GM23338 (cell line): ENCODE data around the gene RGS8. TPM values are rescaled to one million over a fixed set of nuclear protein-coding genes. Genes with fewer than 3 reads are reported as not detected.

Experiments used
- ATAC-seq: fragments of 200-7000 bp; cut with Tn5 transposase; 3 replicates; pipeline ENCODE4 v1.9.1; 2020
- DNase-seq: peaks from one replicate; pipeline ENCODE4 v3.0.0-alpha.2; 2015; ENCODE audit warnings: low spot score
- H2AFZ ChIP-seq: fragments of 200-600 bp; sonication (generic); 2 replicates; pipeline ENCODE4 v1.8.0; 2016; ENCODE audit warnings: antibody characterized with exemption, mild to moderate bottlenecking, moderate library complexity
- H3F3A ChIP-seq: fragments of 200-600 bp; sonication (generic); replicated peaks from 2 replicates; pipeline ENCODE4 v1.8.0; 2017; ENCODE audit warnings: antibody characterized with exemption, mixed run types, low read depth
- H3K27ac ChIP-seq: fragments of 200-600 bp; sonication (generic); 2 replicates; pipeline ENCODE4 v1.6.1; 2016; ENCODE audit warnings: low read depth
- H3K27me3 ChIP-seq: fragments of 200-600 bp; sonication (generic); 2 replicates; pipeline ENCODE4 v1.8.0; 2016; ENCODE audit warnings: mild to moderate bottlenecking, mixed run types, moderate library complexity; ENCODE audit not compliant: insufficient read depth
- H3K36me3 ChIP-seq: fragments of 200-600 bp; sonication (generic); 2 replicates; pipeline ENCODE4 v1.8.0; 2016; ENCODE audit warnings: mild to moderate bottlenecking; ENCODE audit not compliant: insufficient read depth
- H3K4me1 ChIP-seq: fragments of 200-600 bp; sonication (generic); 2 replicates; pipeline ENCODE4 v1.8.0; 2016; ENCODE audit warnings: mild to moderate bottlenecking, moderate library complexity; ENCODE audit not compliant: insufficient read depth
- H3K4me2 ChIP-seq: fragments of 200-600 bp; sonication (generic); 2 replicates; pipeline ENCODE4 v1.7.1; 2017; ENCODE audit warnings: mixed run types
- H3K4me3 ChIP-seq: fragments of 200-600 bp; sonication (generic); 2 replicates; pipeline ENCODE4 v1.6.1; 2016; ENCODE audit warnings: mixed run types
- H3K79me2 ChIP-seq: fragments of 200-600 bp; sonication (generic); replicated peaks from 2 replicates; pipeline ENCODE4 v1.8.0; 2017; ENCODE audit warnings: mild to moderate bottlenecking; ENCODE audit not compliant: insufficient read depth
- H3K9me2 ChIP-seq: fragments of 200-600 bp; sonication (generic); 2 replicates; pipeline ENCODE4 v1.8.0; 2017; ENCODE audit not compliant: insufficient read depth
- H4K20me1 ChIP-seq: fragments of 200-600 bp; sonication (generic); replicated peaks from 2 replicates; pipeline ENCODE4 v1.8.0; 2017; ENCODE audit warnings: mild to moderate bottlenecking; ENCODE audit not compliant: insufficient read depth
- H3K27ac Mint-ChIP-seq: 2 replicates; pipeline ENCODE4 v1.8.0; 2020; ENCODE audit warnings: inconsistent platforms, mild to moderate bottlenecking, moderate library complexity, mixed read lengths
- H3K27me3 Mint-ChIP-seq: 3 replicates; pipeline ENCODE4 v1.8.0; 2022; ENCODE audit warnings: low read depth, mild to moderate bottlenecking, moderate library complexity, mixed read lengths, inconsistent platforms; ENCODE audit not compliant: insufficient read depth, poor library complexity
- H3K36me3 Mint-ChIP-seq: 3 replicates; pipeline ENCODE4 v1.8.0; 2021; ENCODE audit warnings: low read depth, mild to moderate bottlenecking, inconsistent platforms, moderate library complexity, mixed read lengths
- H3K4me1 Mint-ChIP-seq: 3 replicates; pipeline ENCODE4 v1.8.0; 2020; ENCODE audit warnings: mild to moderate bottlenecking, inconsistent platforms, mixed read lengths
- H3K4me3 Mint-ChIP-seq: 3 replicates; pipeline ENCODE4 v1.8.0; 2021; ENCODE audit warnings: moderate library complexity, mild to moderate bottlenecking, inconsistent platforms, mixed read lengths
- H3K9me3 Mint-ChIP-seq: 3 replicates; pipeline ENCODE4 v1.8.0; 2020; ENCODE audit warnings: moderate library complexity, mild to moderate bottlenecking, inconsistent platforms, mixed read lengths
- EZH2 ChIP-seq: fragments of 200-600 bp; sonication (generic); IDR thresholded peaks from one replicate; pipeline ENCODE4 v1.8.0; 2017; ENCODE audit warnings: antibody characterized with exemption, mild to moderate bottlenecking, low read depth; ENCODE audit not compliant: unreplicated experiment
- EZH2phosphoT487 ChIP-seq: fragments of 200-600 bp; sonication (generic); IDR thresholded peaks from one replicate; pipeline ENCODE4 v1.8.1; 2018; ENCODE audit warnings: antibody characterized with exemption; ENCODE audit not compliant: unreplicated experiment
- NANOG ChIP-seq: IDR thresholded peaks from 2 replicates; pipeline ENCODE4 v1.6.1; 2016; ENCODE audit warnings: antibody characterized with exemption, borderline replicate concordance
- STAT1 ChIP-seq: IDR thresholded peaks from one replicate; pipeline ENCODE4 v1.6.1; 2016; ENCODE audit warnings: antibody characterized with exemption; ENCODE audit not compliant: unreplicated experiment
- polyA plus RNA-seq: library from polyadenylated mRNA; unstranded; fragments of >200 nt; fragmentation: Nextera tagmentation; extraction: Ambion mirVana; gene quantifications from 2 replicates; pipeline ENCODE4 v1.2.1, GENCODE V29; 2016
- total RNA-seq: library from RNA; depleted of rRNA; stranded (reverse); fragments of >200 nt; shearing (Covaris generic); gene quantifications from 2 replicates; pipeline ENCODE4 v1.2.3, GENCODE V29; 2014
- TF ChIP-seq, protein P1 (sequence below), 2 experiments: fragments of 200-600 bp in 1 of 2; sonication (generic) in 1 of 2; conservative IDR thresholded peaks; 2 replicates each; pipeline versions ENCODE4 v1.5.1 to v1.6.1; 2016 to 2017; ENCODE audit warnings: antibody characterized with exemption in 2 of 2, low read depth in 2 of 2, mild to moderate bottlenecking in 2 of 2, moderate library complexity in 1 of 2
- TF ChIP-seq, protein P2 (sequence below): IDR thresholded peaks from 2 replicates; pipeline ENCODE4 v1.6.1; 2016; ENCODE audit warnings: antibody characterized with exemption
- TF ChIP-seq, protein P3 (sequence below): fragments of 250-450 bp; sonication (Bioruptor Pico); IDR thresholded peaks from 2 replicates; pipeline ENCODE4 v1.5.0; 2020; ENCODE audit warnings: mild to moderate bottlenecking, moderate library complexity

RGS8 gene
- total and polyA plus RNA-seq, 2 experiments from 2014 or later = 0.06 to 2.5 TPM

DNA sequence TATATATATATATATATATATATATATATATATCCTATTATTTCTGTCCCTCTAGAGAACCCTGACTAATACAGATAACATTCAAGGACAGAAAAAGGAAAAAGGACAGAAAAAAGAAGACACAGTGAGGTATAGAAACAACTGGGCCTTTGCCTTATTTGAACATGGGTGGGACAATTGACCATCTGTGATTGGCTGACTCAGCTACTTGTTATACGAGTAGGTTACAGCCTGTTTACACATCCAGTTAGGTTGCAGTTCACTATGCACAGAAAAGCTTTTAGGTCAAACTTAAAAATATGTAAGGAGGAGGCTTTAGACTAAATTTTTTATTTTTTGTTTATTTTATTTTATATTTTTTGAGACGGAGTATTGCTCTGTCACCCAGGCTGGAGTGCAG lies 39.8 kb upstream of the RGS8 start (continued):
- TF ChIP-seq, protein P1, sequence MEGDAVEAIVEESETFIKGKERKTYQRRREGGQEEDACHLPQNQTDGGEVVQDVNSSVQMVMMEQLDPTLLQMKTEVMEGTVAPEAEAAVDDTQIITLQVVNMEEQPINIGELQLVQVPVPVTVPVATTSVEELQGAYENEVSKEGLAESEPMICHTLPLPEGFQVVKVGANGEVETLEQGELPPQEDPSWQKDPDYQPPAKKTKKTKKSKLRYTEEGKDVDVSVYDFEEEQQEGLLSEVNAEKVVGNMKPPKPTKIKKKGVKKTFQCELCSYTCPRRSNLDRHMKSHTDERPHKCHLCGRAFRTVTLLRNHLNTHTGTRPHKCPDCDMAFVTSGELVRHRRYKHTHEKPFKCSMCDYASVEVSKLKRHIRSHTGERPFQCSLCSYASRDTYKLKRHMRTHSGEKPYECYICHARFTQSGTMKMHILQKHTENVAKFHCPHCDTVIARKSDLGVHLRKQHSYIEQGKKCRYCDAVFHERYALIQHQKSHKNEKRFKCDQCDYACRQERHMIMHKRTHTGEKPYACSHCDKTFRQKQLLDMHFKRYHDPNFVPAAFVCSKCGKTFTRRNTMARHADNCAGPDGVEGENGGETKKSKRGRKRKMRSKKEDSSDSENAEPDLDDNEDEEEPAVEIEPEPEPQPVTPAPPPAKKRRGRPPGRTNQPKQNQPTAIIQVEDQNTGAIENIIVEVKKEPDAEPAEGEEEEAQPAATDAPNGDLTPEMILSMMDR (conservative IDR thresholded peaks at IDR 0.05; ENCODE audit: low read depth in 2 of 2) = no peak
- TF ChIP-seq EZH2phosphoT487 = no peak

DNA sequence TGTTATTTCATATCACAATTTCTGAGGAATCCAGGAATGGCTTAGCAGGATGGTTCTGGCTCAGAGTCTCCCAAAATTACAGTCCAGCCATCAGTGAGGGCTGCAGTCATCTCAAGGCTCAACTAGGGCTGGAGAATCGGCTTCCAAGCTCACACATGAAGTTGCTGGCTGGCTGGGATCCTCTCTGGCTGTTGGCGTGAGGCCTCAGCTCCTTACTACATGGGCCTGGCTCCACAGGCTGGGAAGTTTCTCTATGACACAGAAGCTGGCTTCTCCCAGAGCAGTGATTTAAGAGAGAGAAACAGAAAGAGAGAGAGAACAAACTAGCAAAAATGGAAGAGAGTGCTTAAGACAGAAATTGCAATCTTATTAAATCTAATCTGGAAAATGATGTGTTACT lies 38.8 kb upstream of the RGS8 start:
- Mint-ChIP-seq H3K4me3 (no peak overlapping the region), H3K36me3 (no peaks in the 10 kb centered on the region), H3K4me1 (no peaks in the 10 kb centered on the region)

DNA sequence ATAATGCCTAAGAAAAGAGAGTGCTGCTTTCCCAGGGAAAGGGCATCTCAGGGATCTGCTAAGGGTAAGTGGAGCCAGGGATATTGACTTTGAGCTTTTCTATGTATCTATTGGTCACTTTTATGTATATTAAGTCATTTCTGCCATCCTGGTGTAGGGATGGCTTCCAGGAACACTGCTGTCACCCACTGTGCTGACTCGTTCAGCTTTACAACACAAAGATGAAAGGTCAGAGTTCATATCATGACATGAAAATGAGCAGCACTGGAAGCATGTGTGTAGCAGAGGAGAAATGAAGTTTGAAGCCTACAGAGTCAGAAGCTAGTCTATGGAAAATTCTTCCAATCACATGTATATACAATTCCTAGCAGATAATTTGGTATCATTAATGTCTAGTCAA lies 37.1 kb upstream of the RGS8 start:
- no peaks in the 10 kb centered on the region for H3K27me3 ChIP-seq
- H3K79me2 ChIP-seq = no peaks in the 10 kb centered on the region
- H3K27me3 Mint-ChIP-seq = no peaks in the 10 kb centered on the region
- no peaks in the 10 kb centered on the region for H4K20me1 ChIP-seq
- no peak overlapping the region for H3K27ac ChIP-seq
- H3K4me3 Mint-ChIP-seq = no peak overlapping the region
- H3K4me1 Mint-ChIP-seq = peaks cover 9% of the 10 kb centered on the region
- H3K36me3 ChIP-seq = no peaks in the 10 kb centered on the region
- H3K9me2 ChIP-seq = 0 out of 2 replicates have a peak, but pooled peaks cover 3% of the 10 kb centered on the region
- no peak for DNase-seq
- no peak overlapping the region for H3K27ac Mint-ChIP-seq
- no peak for ATAC-seq
- peaks cover 13% of the 10 kb centered on the region; the same call in 1 of the 2 replicates for H3K4me1 ChIP-seq
- H3K36me3 Mint-ChIP-seq = no peaks in the 10 kb centered on the region
- H3K9me3 Mint-ChIP-seq = no peaks in the 10 kb centered on the region
- H3K4me2 ChIP-seq = no peak overlapping the region
- no peak overlapping the region for H2AFZ ChIP-seq
- no peaks in the 10 kb centered on the region for H3F3A ChIP-seq
- no peak overlapping the region for H3K4me3 ChIP-seq
- TF ChIP-seq NANOG = no peak
- no peak for TF ChIP-seq EZH2phosphoT487
- TF ChIP-seq, protein P2, sequence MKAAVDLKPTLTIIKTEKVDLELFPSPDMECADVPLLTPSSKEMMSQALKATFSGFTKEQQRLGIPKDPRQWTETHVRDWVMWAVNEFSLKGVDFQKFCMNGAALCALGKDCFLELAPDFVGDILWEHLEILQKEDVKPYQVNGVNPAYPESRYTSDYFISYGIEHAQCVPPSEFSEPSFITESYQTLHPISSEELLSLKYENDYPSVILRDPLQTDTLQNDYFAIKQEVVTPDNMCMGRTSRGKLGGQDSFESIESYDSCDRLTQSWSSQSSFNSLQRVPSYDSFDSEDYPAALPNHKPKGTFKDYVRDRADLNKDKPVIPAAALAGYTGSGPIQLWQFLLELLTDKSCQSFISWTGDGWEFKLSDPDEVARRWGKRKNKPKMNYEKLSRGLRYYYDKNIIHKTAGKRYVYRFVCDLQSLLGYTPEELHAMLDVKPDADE = no peak
- TF ChIP-seq STAT1 = no peak
- no peak for TF ChIP-seq EZH2
- TF ChIP-seq, protein P3, sequence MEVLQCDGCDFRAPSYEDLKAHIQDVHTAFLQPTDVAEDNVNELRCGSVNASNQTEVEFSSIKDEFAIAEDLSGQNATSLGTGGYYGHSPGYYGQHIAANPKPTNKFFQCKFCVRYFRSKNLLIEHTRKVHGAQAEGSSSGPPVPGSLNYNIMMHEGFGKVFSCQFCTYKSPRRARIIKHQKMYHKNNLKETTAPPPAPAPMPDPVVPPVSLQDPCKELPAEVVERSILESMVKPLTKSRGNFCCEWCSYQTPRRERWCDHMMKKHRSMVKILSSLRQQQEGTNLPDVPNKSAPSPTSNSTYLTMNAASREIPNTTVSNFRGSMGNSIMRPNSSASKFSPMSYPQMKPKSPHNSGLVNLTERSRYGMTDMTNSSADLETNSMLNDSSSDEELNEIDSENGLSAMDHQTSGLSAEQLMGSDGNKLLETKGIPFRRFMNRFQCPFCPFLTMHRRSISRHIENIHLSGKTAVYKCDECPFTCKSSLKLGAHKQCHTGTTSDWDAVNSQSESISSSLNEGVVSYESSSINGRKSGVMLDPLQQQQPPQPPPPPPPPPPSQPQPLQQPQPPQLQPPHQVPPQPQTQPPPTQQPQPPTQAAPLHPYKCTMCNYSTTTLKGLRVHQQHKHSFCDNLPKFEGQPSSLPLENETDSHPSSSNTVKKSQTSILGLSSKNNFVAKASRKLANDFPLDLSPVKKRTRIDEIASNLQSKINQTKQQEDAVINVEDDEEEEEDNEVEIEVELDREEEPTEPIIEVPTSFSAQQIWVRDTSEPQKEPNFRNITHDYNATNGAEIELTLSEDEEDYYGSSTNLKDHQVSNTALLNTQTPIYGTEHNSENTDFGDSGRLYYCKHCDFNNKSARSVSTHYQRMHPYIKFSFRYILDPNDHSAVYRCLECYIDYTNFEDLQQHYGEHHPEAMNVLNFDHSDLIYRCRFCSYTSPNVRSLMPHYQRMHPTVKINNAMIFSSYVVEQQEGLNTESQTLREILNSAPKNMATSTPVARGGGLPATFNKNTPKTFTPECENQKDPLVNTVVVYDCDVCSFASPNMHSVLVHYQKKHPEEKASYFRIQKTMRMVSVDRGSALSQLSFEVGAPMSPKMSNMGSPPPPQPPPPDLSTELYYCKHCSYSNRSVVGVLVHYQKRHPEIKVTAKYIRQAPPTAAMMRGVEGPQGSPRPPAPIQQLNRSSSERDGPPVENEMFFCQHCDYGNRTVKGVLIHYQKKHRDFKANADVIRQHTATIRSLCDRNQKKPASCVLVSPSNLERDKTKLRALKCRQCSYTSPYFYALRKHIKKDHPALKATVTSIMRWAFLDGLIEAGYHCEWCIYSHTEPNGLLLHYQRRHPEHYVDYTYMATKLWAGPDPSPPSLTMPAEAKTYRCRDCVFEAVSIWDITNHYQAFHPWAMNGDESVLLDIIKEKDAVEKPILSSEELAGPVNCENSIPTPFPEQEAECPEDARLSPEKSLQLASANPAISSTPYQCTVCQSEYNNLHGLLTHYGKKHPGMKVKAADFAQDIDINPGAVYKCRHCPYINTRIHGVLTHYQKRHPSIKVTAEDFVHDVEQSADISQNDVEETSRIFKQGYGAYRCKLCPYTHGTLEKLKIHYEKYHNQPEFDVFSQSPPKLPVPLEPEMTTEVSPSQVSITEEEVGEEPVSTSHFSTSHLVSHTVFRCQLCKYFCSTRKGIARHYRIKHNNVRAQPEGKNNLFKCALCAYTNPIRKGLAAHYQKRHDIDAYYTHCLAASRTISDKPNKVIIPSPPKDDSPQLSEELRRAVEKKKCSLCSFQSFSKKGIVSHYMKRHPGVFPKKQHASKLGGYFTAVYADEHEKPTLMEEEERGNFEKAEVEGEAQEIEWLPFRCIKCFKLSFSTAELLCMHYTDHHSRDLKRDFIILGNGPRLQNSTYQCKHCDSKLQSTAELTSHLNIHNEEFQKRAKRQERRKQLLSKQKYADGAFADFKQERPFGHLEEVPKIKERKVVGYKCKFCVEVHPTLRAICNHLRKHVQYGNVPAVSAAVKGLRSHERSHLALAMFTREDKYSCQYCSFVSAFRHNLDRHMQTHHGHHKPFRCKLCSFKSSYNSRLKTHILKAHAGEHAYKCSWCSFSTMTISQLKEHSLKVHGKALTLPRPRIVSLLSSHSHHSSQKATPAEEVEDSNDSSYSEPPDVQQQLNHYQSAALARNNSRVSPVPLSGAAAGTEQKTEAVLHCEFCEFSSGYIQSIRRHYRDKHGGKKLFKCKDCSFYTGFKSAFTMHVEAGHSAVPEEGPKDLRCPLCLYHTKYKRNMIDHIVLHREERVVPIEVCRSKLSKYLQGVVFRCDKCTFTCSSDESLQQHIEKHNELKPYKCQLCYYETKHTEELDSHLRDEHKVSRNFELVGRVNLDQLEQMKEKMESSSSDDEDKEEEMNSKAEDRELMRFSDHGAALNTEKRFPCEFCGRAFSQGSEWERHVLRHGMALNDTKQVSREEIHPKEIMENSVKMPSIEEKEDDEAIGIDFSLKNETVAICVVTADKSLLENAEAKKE (CRISPR knock-in tag) = no peak

More for the DNA sequence above, 38.8 kb upstream of the RGS8 start:
- Histone ChIP-seq H3K4me2 (no peak overlapping the region), H3K36me3 (no peaks in the 10 kb centered on the region), H2AFZ (peak overlapping the region; percentile 75; the same call in 1 of the 2 replicates), H3K9me2 (0 out of 2 replicates have a peak, but pooled peaks cover 3% of the 10 kb centered on the region), H4K20me1 (no peaks in the 10 kb centered on the region), H3F3A (no peaks in the 10 kb centered on the region), H3K4me3 (no peak overlapping the region), H3K27me3 (no peaks in the 10 kb centered on the region), H3K79me2 (no peaks in the 10 kb centered on the region), H3K4me1 (no peaks in the 10 kb centered on the region), H3K27ac (no peak overlapping the region)
- Mint-ChIP-seq H3K9me3 (no peaks in the 10 kb centered on the region), H3K27ac (peak overlapping the region; percentile 4; the same call in 1 of the 2 replicates), H3K27me3 (no peaks in the 10 kb centered on the region)
- ATAC-seq (no peak), DNase-seq (no peak)
- TF ChIP-seq, protein P2 = no peak
- no peak for TF ChIP-seq EZH2phosphoT487
